Coronary artery (tissue), 2 donors: ENCODE data around the gene HSPA8.

Experiments
- DNase-seq: peaks from one replicate; pipeline ENCODE4 v3.0.0-alpha.2; 2017; ENCODE audit warnings: low spot score
- H3K27ac ChIP-seq, 2 donors: fragments of 200-600 bp; sonication (generic); one replicate each; pipeline ENCODE4 v1.5.1; 2016 to 2019
- H3K4me3 ChIP-seq: fragments of 200-600 bp; sonication (generic); 2 replicates; pipeline ENCODE4 v1.5.1; 2016; ENCODE audit warnings: mild to moderate bottlenecking, moderate library complexity
- TF ChIP-seq, protein P1 (sequence below): fragments of 200-600 bp; sonication (generic); IDR thresholded peaks from one replicate; pipeline ENCODE4 v1.5.1; 2019; ENCODE audit warnings: antibody characterized with exemption

The HSPA8 gene

DNA sequence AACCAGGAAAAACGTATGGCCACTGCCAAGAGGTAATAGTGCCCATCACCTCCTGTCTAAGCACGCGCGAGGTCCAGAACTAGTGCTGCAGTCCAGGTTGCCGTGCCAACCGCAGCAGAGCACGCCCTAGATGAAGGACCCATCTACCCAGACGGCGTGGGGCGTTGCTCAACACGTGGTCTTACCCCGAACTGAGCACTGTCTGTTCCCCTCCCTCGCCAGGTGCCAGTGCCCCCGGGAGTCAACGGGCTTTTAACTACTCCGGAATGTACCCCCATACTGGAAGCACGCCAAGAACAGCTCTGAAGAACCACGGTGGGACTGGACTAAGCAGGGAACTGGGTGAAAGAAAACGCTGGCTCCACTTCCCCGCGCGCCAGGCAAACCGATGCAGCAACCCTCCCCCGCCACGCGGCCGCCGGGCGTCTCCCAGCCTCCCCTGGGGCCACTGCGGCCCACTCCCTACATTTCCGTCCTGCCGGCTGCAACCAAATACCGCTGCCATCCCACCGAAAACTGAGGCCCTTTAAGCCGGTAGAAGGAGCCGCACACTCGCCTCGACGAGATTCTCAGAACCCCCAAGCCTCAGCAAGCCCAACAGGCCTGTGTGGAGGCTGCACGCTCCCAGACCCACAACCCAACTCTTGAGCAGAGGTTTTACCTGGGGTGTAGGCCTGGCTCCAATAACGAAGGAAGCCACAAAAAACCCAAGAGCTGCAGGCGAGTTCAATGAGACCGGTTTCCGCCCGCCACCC lies at the start of gene HSPA8:
Gene HSPA8 (minus strand): TSS at position 734 of the 755 bp plus-strand sequence. CDS start 812 bp downstream, outside the sequence.
- peak; percentile 86 for DNase-seq
- TF ChIP-seq, protein P1, sequence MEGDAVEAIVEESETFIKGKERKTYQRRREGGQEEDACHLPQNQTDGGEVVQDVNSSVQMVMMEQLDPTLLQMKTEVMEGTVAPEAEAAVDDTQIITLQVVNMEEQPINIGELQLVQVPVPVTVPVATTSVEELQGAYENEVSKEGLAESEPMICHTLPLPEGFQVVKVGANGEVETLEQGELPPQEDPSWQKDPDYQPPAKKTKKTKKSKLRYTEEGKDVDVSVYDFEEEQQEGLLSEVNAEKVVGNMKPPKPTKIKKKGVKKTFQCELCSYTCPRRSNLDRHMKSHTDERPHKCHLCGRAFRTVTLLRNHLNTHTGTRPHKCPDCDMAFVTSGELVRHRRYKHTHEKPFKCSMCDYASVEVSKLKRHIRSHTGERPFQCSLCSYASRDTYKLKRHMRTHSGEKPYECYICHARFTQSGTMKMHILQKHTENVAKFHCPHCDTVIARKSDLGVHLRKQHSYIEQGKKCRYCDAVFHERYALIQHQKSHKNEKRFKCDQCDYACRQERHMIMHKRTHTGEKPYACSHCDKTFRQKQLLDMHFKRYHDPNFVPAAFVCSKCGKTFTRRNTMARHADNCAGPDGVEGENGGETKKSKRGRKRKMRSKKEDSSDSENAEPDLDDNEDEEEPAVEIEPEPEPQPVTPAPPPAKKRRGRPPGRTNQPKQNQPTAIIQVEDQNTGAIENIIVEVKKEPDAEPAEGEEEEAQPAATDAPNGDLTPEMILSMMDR: no peak
- Histone ChIP-seq H3K4me3 (peak within 1 kb of the TSS; percentile 94), H3K27ac (peak within 1 kb of the TSS; percentile 98 to 100)

DNA sequence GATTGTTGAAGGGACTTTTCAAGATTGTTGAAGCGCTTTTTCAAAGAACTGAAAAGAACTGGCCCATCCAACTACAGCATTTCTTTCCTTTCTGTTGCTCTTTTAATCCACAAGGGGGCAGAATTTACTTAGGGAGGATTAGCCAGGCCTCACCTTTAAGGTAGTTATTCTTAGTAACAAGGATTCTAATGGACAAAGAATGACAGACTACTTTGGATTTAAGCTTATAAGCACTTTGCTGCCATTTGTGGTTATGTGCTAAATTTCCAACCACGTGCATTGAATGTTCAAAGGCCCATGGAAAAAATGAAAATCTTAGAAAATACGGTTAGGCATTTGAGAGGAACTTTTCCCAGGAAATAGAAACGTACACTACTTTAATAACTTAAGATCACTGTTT lies 49.5 kb upstream of the HSPA8 start:
- Histone ChIP-seq H3K4me3 (no peak overlapping the region), H3K27ac (no peak overlapping the region)
- TF ChIP-seq, protein P1: peak; percentile 64
- no peak for DNase-seq

DNA sequence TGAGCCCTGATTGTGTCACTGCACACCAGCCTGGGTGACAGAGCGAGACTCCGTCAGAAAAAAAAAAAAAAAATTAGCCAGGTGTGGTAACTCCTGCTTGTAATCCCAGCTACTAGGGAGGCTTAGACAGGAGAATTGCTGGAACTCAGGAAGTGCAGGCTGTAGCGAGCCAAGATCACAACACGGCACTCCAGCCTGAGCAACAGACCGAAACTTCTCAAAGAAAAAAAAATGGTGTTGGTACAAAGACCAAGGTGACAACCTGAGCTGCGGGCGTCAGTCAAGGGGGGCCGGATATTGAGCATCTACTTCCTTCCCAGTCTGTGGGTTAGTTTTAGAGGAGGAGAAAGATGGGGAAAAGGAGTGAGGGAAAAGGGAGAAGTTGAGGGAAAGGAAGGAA lies 48.5 kb upstream of the HSPA8 start:
- TF ChIP-seq, protein P1: no peak
- DNase-seq: no peak
- Histone ChIP-seq H3K4me3 (no peak overlapping the region), H3K27ac (no peak overlapping the region)

DNA sequence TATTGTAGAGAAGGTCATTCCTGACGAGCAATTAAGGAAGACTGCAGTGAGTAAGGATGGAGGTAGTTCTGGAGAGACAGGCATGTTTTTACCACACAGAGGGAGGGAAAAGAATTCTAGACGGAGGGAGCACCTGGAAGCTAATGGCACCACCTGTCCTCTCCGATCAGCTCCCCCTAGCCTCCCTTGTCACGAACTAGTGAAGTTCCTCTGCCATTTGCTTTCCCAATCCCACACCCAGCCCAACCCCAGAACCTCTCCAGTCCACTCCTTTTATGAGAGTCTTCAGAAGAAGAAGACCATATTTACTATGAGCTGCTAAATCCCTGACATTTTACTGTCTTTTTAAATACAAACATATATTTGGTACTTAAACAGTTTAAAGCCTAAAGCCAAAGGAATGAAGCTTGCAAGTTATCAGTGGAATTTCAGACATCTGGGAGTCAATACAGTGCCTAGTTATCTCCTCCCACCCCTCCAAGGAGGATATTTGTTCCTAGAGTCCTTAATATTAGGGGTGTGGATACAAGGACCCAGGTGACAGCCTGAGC lies 46.1 kb upstream of the HSPA8 start:
- Histone ChIP-seq H3K27ac (no peak overlapping the region), H3K4me3 (no peak overlapping the region)
- TF ChIP-seq, protein P1: no peak
- DNase-seq: no peak

DNA sequence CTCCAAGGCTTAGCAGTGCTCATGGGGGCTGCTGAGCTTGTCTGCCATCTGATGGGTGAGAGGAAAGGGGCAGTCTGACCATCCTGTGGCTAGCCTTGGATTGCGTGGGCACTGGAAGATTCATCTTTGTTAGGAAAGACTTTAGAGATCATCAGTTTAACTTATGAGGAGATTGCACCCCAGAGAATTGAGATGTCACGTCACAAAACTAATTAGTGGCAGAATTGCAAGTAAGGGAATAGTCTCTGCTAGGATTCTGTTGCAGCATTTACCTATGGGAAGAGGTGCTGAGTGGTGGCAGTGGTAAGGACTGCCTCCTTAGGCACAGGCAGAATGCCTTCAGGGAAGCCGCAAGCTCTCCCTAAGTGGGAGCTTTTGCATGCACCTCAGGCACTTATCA lies 42.8 kb upstream of the HSPA8 start:
- no peak overlapping the region for H3K27ac ChIP-seq
- no peak for DNase-seq
- no peak overlapping the region for H3K4me3 ChIP-seq
- TF ChIP-seq, protein P1: no peak

DNA sequence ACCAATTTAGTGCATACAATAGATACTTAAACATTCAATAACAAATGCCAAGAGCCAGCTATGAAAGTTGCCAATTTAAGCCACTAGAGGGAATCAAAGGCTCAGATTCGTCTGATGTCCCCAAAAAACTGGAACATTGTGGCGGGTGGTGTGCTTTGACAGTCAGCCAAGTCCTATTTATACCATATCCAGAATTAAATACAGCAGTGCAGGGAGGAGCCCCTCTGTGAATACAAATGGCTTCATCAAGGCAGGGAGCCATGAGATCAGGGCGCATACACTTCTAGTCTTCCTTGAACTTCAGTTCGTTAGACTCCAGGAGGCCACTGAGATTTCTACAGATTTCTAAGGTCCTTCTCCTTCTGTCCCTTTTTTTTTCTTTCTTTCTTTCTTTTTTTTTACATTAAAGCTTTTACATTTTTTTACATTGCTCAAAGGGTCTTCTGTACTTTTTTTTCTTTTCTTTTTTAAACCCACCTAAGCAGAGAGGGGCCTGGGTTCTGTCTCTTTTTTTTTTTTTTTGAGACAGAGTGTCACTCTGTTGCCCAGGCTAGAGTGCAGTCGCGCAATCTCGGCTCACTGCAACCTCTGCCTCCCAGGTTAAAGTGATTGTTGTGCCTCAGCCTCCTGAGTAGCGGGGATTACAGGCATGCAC lies 41.5 kb upstream of the HSPA8 start:
- no peak for DNase-seq
- Histone ChIP-seq H3K27ac (no peak overlapping the region), H3K4me3 (no peak overlapping the region)
- TF ChIP-seq, protein P1: peak; percentile 48
